ENCODE results near the gene MACROD2. TPM values are rescaled to one million over a fixed set of nuclear protein-coding genes. Genes with fewer than 3 reads are reported as not detected.
A peak's percentile ranks its signal among the peaks of the same experiment; 100 is the strongest.

The MACROD2 gene
- total RNA-seq, 1 experiment from 2014 or later = not detected

DNA sequence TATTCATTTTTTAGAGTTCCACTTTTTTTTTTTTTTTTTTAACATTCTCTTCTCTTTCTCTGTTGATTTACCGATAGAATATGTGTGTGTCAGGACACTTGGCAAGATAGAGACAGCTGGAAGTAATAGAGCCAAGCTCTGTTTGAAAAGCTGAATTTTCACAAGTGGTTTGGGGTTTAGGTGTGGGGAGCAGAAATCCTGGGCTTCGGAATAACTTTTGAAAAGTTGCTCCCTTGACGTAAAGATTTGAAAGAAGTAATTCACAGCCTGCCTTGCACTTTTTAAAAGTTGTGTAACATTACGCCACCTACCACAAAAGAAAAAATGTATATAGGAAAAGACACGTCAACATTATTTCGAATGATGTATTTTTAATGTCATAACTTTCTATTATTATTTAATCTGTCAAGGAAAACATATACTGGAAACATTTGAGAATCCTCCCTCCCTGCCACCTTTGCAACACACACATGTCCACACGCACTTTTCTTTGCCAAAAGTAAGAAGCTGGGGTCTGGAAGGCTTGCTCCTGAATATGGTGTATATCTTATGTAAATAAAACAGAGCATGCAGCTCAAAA, 1660.1 kb downstream of the MACROD2 start:
- no peak for DNase-seq (ENCODE audit: low read depth in 1 of 2, low spot score in 2 of 2)
- Histone ChIP-seq H3K36me3 (no peaks in the 10 kb centered on the region), H3K27ac (peak overlapping the region; percentile 59), H3K4me3 (no peak overlapping the region), H3K4me1 (replicated peaks) (peaks cover 36% of the 10 kb centered on the region), H3K27me3 (replicated peaks) (no peaks in the 10 kb centered on the region), H3K9me3 (replicated peaks) (no peaks in the 10 kb centered on the region)

DNA sequence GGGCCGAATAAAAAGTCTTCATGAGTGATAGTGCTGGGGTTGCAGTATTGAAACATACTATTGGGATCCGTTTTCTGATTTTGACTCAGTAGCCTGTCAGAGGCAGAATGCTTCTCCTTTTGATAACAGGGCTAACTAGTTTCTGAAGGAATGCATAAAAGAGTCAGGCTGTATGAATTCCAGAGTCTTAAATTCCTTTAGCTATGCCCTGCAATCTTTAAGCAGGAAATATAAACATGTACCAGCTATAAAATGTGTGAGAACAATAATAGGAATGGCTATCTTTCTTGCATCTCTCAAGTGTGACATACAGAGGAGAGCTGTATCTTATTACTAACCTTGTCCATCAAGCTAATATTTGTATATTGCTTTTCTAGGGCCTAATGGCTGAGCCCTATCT, 1660.8 kb downstream of the MACROD2 start:
- Histone ChIP-seq H3K4me3 (no peak overlapping the region), H3K27me3 (replicated peaks) (no peaks in the 10 kb centered on the region), H3K27ac (peak overlapping the region; percentile 59), H3K9me3 (replicated peaks) (no peaks in the 10 kb centered on the region), H3K4me1 (replicated peaks) (peaks cover 36% of the 10 kb centered on the region), H3K36me3 (no peaks in the 10 kb centered on the region)
- DNase-seq (ENCODE audit: low read depth in 1 of 2, low spot score in 2 of 2) = peak in 1 of 2 experiments; percentile 59

DNA sequence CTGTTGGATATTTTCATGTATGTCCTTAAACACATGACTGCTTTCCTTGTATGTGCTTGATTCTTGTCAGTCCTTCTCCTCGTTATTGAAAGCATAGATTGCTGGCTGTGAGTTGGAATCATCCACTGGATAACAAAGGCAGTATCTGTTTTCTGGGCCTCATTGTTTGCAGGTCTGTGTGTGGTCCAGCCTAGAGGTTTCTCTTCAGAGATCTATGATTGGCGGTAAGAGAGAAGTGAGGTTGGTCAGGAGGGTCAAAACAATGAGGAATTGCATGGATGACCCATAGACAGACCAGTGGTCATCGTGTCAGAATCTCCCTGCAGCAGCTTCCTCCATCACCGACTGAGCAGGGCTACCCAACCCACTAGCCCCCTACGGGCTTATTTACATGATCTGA, 1663.0 kb downstream of the MACROD2 start:
- DNase-seq (ENCODE audit: low read depth in 1 of 2, low spot score in 2 of 2) = peak; percentile 42 to 43
- no peaks in the 10 kb centered on the region for H3K9me3 ChIP-seq (replicated peaks)
- no peaks in the 10 kb centered on the region for H3K27me3 ChIP-seq (replicated peaks)
- no peak overlapping the region for H3K4me3 ChIP-seq
- peaks cover 36% of the 10 kb centered on the region for H3K4me1 ChIP-seq (replicated peaks)
- H3K36me3 ChIP-seq = no peaks in the 10 kb centered on the region
- H3K27ac ChIP-seq = no peak overlapping the region

DNA sequence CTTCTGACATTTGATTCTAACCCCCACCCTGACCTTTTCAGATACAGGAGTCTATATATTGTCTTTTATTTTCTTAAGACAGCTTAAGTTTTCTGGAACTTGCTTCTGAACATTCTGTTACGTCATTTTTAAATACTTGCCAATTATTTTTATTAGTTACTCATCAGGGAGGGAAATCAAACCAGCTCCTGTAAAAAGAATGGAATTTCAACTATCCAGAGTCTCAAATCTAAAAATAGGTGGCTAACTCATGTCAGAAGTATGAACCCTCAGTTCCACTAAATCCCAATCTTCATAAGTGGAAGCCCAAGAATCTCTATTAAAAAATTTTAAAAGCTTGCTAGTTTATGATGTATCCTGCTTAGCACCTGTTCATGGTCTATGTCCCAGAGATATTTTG, 1677.9 kb downstream of the MACROD2 start:
- Histone ChIP-seq H3K27me3 (replicated peaks) (no peaks in the 10 kb centered on the region), H3K4me3 (no peak overlapping the region), H3K27ac (peak overlapping the region; percentile 87), H3K4me1 (replicated peaks) (peaks cover 27% of the 10 kb centered on the region), H3K9me3 (replicated peaks) (no peaks in the 10 kb centered on the region), H3K36me3 (no peaks in the 10 kb centered on the region)
- DNase-seq (ENCODE audit: low read depth in 1 of 2, low spot score in 2 of 2) = peak in 1 of 2 experiments; percentile 82

DNA sequence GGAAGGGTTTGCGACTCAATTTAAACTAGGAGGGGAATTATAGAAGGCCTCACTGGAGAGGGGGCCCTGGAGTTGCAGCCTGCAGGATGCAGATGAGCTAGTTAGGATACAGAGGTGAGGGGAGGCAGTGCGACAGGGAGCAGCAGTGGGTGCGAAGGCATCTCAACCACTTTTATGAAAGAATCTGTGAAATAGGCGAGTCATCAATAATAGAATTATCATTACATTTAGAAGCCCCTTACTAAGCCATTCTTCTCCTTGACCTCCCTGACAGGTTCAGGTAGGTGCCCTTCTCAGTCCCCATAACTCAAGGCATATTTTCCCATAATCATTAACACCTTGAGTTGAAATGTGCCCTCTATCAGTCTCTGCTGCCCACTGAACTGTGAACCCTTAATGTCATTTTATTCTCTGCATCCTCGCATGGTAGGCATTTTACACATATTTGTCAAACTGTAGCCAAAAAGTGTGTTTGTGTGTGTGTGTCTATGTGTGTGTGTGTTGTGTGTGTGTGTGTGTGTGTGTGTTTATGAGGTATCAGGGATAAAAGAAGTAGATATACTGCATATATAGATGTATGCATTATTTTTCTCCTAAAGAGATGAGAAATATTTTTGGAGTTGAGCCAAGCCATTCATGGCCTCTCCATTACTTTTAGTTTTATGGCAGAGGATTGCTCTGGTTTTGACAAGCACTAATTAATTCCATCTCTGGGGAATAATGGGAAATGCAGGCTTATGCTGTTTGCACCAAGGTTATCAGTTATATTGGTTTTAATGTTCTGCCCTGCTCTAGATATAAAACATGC, 1679.1 kb downstream of the MACROD2 start:
- no peak for DNase-seq (ENCODE audit: low read depth in 1 of 2, low spot score in 2 of 2)

DNA sequence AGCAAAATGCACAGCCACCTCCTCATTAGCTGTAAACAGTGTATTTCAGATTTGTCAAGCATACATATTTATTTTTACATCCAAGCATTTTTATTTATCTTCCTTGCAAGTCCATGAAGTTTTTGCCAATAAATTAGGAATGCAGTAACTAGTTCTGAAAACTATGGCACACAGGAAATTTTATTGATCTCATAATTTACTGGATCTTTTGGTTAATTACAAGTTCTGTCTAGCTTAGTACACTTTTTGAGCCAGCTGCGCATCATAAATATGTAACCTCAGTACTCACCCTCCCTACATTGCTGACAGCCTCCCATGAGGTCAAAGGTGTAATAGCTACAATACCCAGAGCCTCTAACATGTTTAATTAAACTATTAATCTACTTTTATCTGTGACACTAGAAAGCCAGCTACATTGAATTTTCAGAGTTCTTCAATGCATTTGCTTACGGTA, 1679.8 kb downstream of the MACROD2 start:
- Histone ChIP-seq H3K27ac (no peak overlapping the region), H3K4me1 (replicated peaks) (peaks cover 27% of the 10 kb centered on the region)
- DNase-seq (ENCODE audit: low read depth in 1 of 2, low spot score in 2 of 2) = no peak

More for the DNA sequence above, 1679.1 kb downstream of the MACROD2 start:
- H3K4me3 ChIP-seq = no peak overlapping the region
- H3K9me3 ChIP-seq (replicated peaks) = no peaks in the 10 kb centered on the region
- H3K27me3 ChIP-seq (replicated peaks) = no peaks in the 10 kb centered on the region
- H3K27ac ChIP-seq = peak overlapping the region; percentile 87
- H3K4me1 ChIP-seq (replicated peaks) = peaks cover 27% of the 10 kb centered on the region
- no peaks in the 10 kb centered on the region for H3K36me3 ChIP-seq

DNA sequence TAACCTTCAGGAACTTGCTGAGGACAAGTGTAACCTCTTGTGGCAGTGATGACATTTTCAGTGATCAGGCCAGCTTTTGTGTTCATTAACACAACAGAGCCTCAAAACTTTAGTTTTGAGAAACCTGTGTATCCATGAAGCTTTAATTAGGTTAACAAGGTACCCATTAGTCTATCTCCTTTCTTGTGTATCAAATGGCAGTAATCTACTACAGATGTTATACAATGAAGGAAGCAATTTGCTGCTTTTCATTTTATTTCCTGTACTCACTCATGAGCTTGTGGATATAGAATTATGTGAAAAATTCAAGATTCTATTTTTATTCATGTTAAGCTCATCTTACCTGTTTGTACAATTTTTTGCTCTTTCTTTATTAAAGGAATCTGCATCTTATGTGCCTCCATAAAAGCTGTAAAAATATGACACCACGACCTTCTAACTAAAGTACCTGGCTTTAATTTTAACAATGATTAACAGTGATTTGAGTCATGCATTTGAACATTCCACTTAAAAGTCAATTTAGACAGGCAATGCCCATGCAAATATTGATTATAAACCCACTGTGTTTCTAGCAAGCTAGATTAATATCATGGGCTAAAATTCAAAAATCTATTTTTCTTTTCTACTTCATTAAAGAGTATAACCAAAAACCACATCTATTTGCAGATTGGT, 1680.6 kb downstream of the MACROD2 start:
- DNase-seq (ENCODE audit: low read depth in 1 of 2, low spot score in 2 of 2) = no peak
- peaks cover 27% of the 10 kb centered on the region for H3K4me1 ChIP-seq (replicated peaks)
- H3K36me3 ChIP-seq = no peaks in the 10 kb centered on the region
- no peaks in the 10 kb centered on the region for H3K27me3 ChIP-seq (replicated peaks)
- no peaks in the 10 kb centered on the region for H3K9me3 ChIP-seq (replicated peaks)
- H3K27ac ChIP-seq = no peak overlapping the region
- no peak overlapping the region for H3K4me3 ChIP-seq

More for the DNA sequence above, 1679.8 kb downstream of the MACROD2 start:
- Histone ChIP-seq H3K9me3 (replicated peaks) (no peaks in the 10 kb centered on the region), H3K27me3 (replicated peaks) (no peaks in the 10 kb centered on the region), H3K4me3 (no peak overlapping the region), H3K36me3 (no peaks in the 10 kb centered on the region)

DNA sequence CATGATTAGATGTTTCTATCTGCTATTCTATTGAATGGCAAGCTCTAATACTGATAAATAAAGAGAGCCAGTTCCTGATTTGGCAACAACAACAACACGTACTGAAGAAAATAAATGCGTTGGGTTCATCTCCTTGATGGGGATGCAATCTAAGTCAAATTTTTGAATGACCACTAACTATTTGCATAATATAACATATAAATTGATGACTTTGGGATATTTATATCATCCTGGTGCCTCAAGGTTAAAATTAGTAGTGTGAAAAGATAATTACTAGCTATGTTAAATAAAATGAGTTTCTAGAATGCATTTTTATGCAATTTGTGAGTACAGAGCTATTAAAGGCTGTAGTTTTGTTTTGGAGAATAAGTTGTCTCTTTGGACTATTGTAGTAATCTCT, 1681.5 kb downstream of the MACROD2 start:
- no peaks in the 10 kb centered on the region for H3K36me3 ChIP-seq

DNA sequence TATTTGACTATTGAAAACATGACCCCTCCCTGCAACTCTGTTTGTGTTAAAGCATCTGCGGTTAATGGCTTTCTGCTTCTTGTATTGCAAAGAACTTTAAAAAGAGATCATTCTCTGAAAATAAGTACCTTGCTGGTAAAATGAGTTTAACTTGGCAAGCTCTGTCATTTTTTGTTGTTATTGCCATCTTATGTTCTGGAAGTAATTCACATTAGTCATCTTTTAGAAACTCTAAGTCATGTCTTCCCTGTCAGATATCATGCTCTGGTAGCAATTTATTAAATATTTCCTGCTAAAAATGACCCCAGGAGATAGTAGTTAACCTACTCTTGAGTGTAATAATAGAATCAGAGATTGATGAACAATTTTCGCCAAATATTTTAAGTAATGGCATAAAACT, 1687.4 kb downstream of the MACROD2 start:
- Histone ChIP-seq H3K36me3 (no peaks in the 10 kb centered on the region), H3K4me1 (replicated peaks) (no peaks in the 10 kb centered on the region), H3K4me3 (no peak overlapping the region), H3K9me3 (replicated peaks) (peaks cover 3% of the 10 kb centered on the region; the same call in 1 of the 2 replicates), H3K27me3 (replicated peaks) (no peaks in the 10 kb centered on the region), H3K27ac (no peak overlapping the region)
- no peak for DNase-seq (ENCODE audit: low read depth in 1 of 2, low spot score in 2 of 2)

More for the DNA sequence above, 1681.5 kb downstream of the MACROD2 start:
- Histone ChIP-seq H3K4me3 (no peak overlapping the region), H3K27ac (no peak overlapping the region), H3K4me1 (replicated peaks) (peaks cover 27% of the 10 kb centered on the region), H3K27me3 (replicated peaks) (no peaks in the 10 kb centered on the region), H3K9me3 (replicated peaks) (no peaks in the 10 kb centered on the region)
- DNase-seq (ENCODE audit: low read depth in 1 of 2, low spot score in 2 of 2) = no peak

DNA sequence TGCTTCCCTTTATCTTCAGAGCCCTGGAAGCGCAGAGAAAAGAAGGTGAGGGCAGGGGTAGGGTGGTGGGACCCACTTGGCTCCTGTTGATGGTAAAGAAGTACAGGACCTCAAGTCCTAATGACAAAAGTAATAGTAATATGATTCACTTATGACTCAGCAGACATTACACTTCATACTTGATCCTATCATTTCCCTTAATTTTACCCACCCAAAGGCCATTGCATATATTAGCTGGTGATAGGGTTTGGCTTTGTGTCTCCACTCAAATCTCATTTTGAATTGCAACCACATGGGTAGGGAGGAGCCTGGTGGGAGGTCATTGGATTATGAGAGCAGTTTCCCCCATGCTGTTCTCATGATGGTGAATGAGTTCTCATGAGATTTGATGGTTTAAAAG, 1697.3 kb downstream of the MACROD2 start:
- Histone ChIP-seq H3K36me3 (no peaks in the 10 kb centered on the region), H3K9me3 (replicated peaks) (no peaks in the 10 kb centered on the region), H3K27me3 (replicated peaks) (no peaks in the 10 kb centered on the region), H3K27ac (no peak overlapping the region), H3K4me3 (no peak overlapping the region), H3K4me1 (replicated peaks) (no peaks in the 10 kb centered on the region)
- DNase-seq (ENCODE audit: low read depth in 1 of 2, low spot score in 2 of 2) = no peak

DNA sequence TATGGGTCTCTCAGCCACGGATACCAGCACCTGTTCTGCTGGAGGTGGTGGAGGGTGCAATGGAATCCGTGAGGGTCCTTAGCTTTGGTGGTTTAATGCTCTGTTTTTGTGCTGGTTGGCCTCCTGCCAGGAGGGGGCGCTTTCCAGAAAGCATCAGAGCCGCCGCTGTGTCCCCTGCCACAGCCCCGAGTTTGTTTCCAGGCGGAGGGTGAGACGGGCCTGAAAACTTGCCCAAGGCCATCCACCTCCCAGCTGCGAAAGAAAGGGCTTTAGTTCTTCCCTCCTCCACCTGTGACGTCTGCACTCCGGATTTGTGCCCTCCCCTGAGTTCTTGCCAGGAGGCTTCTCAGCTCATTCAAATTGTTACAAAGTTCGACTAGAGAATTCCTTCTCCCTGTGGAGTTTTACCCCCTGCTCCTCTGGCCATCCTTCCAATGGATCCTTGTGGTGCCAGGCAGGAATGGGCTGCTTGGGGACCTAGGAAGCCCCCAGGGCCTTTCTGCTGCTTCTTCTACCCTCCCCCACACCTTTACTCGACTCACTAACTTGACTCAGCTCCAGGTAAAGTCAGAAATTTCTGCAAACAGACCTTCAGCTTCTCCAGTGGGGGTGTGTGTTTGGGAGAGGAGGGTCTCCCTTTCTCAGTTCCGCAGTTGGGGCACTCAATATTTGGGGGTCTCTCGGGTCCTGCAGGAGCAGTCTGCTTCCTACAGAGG, 1704.3 kb downstream of the MACROD2 start:
- H3K9me3 ChIP-seq (replicated peaks) = no peaks in the 10 kb centered on the region
- no peaks in the 10 kb centered on the region for H3K36me3 ChIP-seq
- DNase-seq (ENCODE audit: low read depth in 1 of 2, low spot score in 2 of 2) = no peak
- H3K27ac ChIP-seq = no peak overlapping the region
- no peak overlapping the region for H3K4me3 ChIP-seq
- H3K27me3 ChIP-seq (replicated peaks) = no peaks in the 10 kb centered on the region
- no peaks in the 10 kb centered on the region for H3K4me1 ChIP-seq (replicated peaks)

DNA sequence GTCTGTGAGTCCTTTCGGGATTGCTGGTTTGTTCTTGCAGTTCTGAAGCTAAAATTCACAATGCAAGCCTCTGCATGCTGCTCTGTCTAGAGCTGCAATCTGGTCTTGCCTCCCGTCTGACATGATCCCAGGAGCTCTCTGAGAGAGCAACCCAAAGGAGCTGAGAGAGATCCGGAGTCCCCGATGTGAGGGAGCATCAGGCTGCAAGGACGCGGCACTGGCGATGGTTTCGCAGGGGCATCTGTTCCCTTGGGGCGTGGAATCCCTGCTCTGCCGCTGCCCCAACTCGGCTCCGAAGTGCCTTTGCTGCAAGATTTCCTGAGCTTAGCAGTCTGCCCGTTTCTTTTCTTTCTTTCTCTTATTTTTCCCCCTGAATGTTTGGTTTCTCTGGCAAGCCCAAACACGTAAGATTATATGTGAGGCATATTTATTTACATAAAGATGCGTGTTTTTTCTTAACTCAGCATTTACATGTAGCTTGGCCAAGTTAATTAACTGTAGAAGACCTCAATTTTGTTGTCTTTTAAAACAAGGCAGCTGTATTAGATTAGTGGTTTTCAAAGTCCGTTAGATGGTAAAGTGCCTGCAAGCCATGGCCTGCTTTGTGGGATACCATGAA, 1704.9 kb downstream of the MACROD2 start:
- H3K4me3 ChIP-seq = no peak overlapping the region
- DNase-seq (ENCODE audit: low read depth in 1 of 2, low spot score in 2 of 2) = no peak
- H3K9me3 ChIP-seq (replicated peaks) = no peaks in the 10 kb centered on the region
- no peak overlapping the region for H3K27ac ChIP-seq
- no peaks in the 10 kb centered on the region for H3K27me3 ChIP-seq (replicated peaks)
- H3K36me3 ChIP-seq = no peaks in the 10 kb centered on the region
- H3K4me1 ChIP-seq (replicated peaks) = no peaks in the 10 kb centered on the region

DNA sequence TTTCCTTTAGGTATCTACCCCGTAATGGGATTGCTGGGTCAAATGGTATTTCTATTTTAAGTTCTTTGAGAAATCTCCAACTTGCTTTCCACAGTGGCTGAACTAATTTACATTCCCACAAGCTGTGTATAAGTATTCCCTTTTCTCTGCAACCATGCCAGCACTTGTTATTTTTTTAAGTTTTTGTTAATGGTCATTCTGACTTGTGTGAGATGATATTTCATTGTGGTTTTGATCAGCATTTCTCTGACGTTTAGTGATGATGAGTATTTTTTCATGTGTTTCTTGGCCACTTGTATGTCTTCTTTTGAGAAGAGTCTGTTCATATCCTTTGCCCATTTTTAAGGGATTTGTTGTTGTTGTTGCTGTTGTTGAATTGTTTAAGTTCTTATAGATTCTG, 1706.8 kb downstream of the MACROD2 start:
- H3K4me3 ChIP-seq = no peak overlapping the region
- H3K4me1 ChIP-seq (replicated peaks) = no peaks in the 10 kb centered on the region
- no peak overlapping the region for H3K27ac ChIP-seq
- no peak for DNase-seq (ENCODE audit: low read depth in 1 of 2, low spot score in 2 of 2)
- H3K9me3 ChIP-seq (replicated peaks) = no peaks in the 10 kb centered on the region
- H3K27me3 ChIP-seq (replicated peaks) = no peaks in the 10 kb centered on the region
- H3K36me3 ChIP-seq = no peaks in the 10 kb centered on the region
